ENCODE measurements around the gene CTBP1. TPM values are rescaled to one million over a fixed set of nuclear protein-coding genes. Genes with fewer than 3 reads are reported as not detected.

Gene CTBP1
- polyA plus RNA-seq, 3 donors = 21.3 to 226 (median 42.1) TPM

DNA sequence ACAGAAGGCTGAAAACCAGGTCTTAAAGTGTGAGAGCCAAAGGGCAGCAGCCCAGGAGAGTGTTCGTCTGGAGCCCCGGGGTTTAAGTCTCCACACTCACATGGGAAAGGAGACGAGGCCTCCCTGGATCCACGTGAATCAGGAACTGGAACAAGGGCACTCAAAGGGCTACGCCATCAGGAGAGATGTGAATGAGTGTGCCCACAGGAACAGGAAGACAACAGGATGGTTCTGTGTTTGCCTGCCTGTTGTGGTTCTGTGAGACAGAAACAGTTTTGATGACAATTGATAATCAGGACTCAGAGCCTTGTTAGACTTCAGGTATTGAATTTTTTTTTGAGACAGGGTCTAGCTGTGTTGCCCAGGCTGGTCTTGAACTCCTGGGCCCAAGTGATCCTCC, 4.9 kb upstream of the CTBP1 start:
- Histone ChIP-seq H3K4me2 (replicated peaks; ENCODE audit: extremely low read depth, low read length, poor library complexity, severe bottlenecking) (no peak overlapping the region), H3K79me2 (ENCODE audit: insufficient read depth, low read length) (peaks cover 9% of the 10 kb centered on the region), H4K20me1 (ENCODE audit: insufficient read depth, low read length) (no peaks in the 10 kb centered on the region), H2AFZ (ENCODE audit: insufficient read depth, low read depth, low read length, poor library complexity, severe bottlenecking) (no peak overlapping the region), H3K9ac (ENCODE audit: insufficient read depth, low read length, poor library complexity, severe bottlenecking) (no peak overlapping the region), H3K4me3 (replicated peaks in 1 of 3; ENCODE audit: low read depth in 2 of 3, low read length in 3 of 3) (no peak overlapping the region), H3K27me3 (ENCODE audit: control insufficient read depth in 2 of 2, insufficient read depth in 2 of 2, low read length in 2 of 2) (no peaks in the 10 kb centered on the region), H3K9me3 (replicated peaks in 1 of 2; ENCODE audit: control insufficient read depth in 1 of 2, insufficient read depth in 1 of 2, low read length in 2 of 2) (peaks cover 54 to 69% of the 10 kb centered on the region in 2 donors), H3K27ac (ENCODE audit: low read depth in 1 of 2, low read length in 2 of 2) (no peak overlapping the region), H3K4me1 (ENCODE audit: control insufficient read depth in 1 of 2, insufficient read depth in 2 of 2, low read length in 2 of 2) (peaks cover 10 to 12% of the 10 kb centered on the region in 2 donors), H3K36me3 (replicated peaks in 1 of 2; ENCODE audit: control insufficient read depth in 1 of 2, insufficient read depth in 2 of 2, low read length in 2 of 2) (no peaks in the 10 kb centered on the region)
- Mint-ChIP-seq H3K27ac (no peak overlapping the region), H3K9me3 (peaks cover 43 to 73% (median 70%) of the 10 kb centered on the region in 7 donors), H3K36me3 (peaks cover 1 to 12% of the 10 kb centered on the region in 2 donors), H3K4me3 (no peak overlapping the region), H3K27me3 (ENCODE audit: low read depth in 3 of 3) (peaks cover 0 to 4% (median 2%) of the 10 kb centered on the region in 3 donors), H3K4me1 (peaks cover 10% of the 10 kb centered on the region)
- intact Hi-C loops (cut with micrococcal nuclease) = loop anchor here in 1 of 2 donors (5.0 kb wide), 1 partner anchor 38 kb away; no protein-coding TSS in a partner anchor
- TF ChIP-seq, protein P1, sequence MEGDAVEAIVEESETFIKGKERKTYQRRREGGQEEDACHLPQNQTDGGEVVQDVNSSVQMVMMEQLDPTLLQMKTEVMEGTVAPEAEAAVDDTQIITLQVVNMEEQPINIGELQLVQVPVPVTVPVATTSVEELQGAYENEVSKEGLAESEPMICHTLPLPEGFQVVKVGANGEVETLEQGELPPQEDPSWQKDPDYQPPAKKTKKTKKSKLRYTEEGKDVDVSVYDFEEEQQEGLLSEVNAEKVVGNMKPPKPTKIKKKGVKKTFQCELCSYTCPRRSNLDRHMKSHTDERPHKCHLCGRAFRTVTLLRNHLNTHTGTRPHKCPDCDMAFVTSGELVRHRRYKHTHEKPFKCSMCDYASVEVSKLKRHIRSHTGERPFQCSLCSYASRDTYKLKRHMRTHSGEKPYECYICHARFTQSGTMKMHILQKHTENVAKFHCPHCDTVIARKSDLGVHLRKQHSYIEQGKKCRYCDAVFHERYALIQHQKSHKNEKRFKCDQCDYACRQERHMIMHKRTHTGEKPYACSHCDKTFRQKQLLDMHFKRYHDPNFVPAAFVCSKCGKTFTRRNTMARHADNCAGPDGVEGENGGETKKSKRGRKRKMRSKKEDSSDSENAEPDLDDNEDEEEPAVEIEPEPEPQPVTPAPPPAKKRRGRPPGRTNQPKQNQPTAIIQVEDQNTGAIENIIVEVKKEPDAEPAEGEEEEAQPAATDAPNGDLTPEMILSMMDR (IDR thresholded peaks at IDR 0.05) = no peak
- whole genome bisulfite sequencing (ENCODE audit: insufficient coverage) = 94% methylated on average over 5 of the region's 5 CpGs
- no peak for DNase-seq

DNA sequence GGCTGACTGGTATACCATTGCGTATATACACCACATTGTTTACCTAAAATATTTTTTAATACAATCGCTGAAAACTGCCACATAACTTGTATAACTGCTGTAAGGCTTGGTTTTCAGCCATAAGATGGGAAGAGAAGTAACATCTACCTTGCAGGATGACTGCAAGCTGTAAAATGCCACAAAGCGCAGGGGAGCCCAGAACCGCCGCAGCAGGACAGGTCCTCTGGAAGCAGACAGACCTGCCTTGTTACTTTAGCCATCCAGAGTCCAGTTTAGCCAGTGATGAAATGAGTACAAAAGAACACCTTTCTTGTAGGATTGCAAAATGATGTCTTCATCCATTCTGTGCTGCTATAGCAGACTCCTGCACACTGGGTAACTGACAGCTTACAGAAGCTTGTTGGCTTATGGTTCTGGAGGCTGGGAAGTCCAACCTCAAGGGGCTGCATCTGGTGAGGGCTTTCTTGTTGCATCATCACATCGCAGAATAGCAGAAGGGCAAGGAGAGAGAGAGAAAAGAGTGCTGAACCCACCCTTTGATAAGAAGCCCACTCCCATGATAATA, 4.1 kb upstream of the CTBP1 start:
- no peak overlapping the region for H3K4me3 ChIP-seq (replicated peaks in 1 of 3; ENCODE audit: low read depth in 2 of 3, low read length in 3 of 3)
- peaks cover 10% of the 10 kb centered on the region for H3K79me2 ChIP-seq (ENCODE audit: insufficient read depth, low read length)
- WGBS (ENCODE audit: insufficient coverage) = 94% methylated on average over 3 of the region's 6 CpGs
- H3K27me3 Mint-ChIP-seq (ENCODE audit: low read depth in 3 of 3) = peaks cover 0 to 4% (median 2%) of the 10 kb centered on the region in 3 donors
- no peak for DNase-seq
- H2AFZ ChIP-seq (ENCODE audit: insufficient read depth, low read depth, low read length, poor library complexity, severe bottlenecking) = no peak overlapping the region
- no peaks in the 10 kb centered on the region for H3K36me3 ChIP-seq (replicated peaks in 1 of 2; ENCODE audit: control insufficient read depth in 1 of 2, insufficient read depth in 2 of 2, low read length in 2 of 2)
- H3K27ac Mint-ChIP-seq = no peak overlapping the region
- H3K27ac ChIP-seq (ENCODE audit: low read depth in 1 of 2, low read length in 2 of 2) = no peak overlapping the region
- peaks cover 51 to 60% of the 10 kb centered on the region in 2 donors for H3K9me3 ChIP-seq (replicated peaks in 1 of 2; ENCODE audit: control insufficient read depth in 1 of 2, insufficient read depth in 1 of 2, low read length in 2 of 2)
- H3K9me3 Mint-ChIP-seq = peaks cover 43 to 66% (median 63%) of the 10 kb centered on the region in 7 donors
- no peak overlapping the region for H3K4me3 Mint-ChIP-seq
- no peaks in the 10 kb centered on the region for H3K27me3 ChIP-seq (ENCODE audit: control insufficient read depth in 2 of 2, insufficient read depth in 2 of 2, low read length in 2 of 2)
- H3K36me3 Mint-ChIP-seq = peaks cover 1 to 12% of the 10 kb centered on the region in 2 donors
- peaks cover 10 to 12% of the 10 kb centered on the region in 2 donors for H3K4me1 ChIP-seq (ENCODE audit: control insufficient read depth in 1 of 2, insufficient read depth in 2 of 2, low read length in 2 of 2)
- TF ChIP-seq, protein P1 (IDR thresholded peaks at IDR 0.05) = no peak
- H3K9ac ChIP-seq (ENCODE audit: insufficient read depth, low read length, poor library complexity, severe bottlenecking) = no peak overlapping the region
- no peaks in the 10 kb centered on the region for H4K20me1 ChIP-seq (ENCODE audit: insufficient read depth, low read length)
- no peak overlapping the region for H3K4me2 ChIP-seq (replicated peaks; ENCODE audit: extremely low read depth, low read length, poor library complexity, severe bottlenecking)
- peaks cover 10% of the 10 kb centered on the region for H3K4me1 Mint-ChIP-seq
- intact Hi-C loops (cut with micrococcal nuclease) = loop anchor here in 1 of 2 donors (5.0 kb wide), 1 partner anchor 39 kb away; no protein-coding TSS in a partner anchor
